ENCODE results near the gene FBXO38.

FBXO38 gene

DNA sequence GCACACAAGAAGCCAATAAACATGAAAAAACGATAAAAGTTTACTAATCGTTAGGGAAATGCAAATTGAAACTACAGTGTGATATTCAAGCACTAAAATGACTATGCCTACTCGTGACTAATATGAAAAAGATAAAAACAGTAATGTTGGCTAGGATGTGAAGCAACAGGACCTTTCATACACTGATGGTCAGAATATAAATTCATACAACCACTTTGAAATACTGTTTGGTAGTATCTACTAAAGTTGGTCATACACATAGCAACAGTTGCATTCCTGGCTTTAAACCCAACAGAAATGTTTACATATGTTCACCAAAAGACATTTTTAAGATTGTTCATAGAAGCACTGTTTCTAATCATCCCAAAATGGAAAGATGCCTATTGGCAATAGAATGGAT lies 24.3 kb downstream of the FBXO38 start:
- no peak overlapping the region for H3K4me3 ChIP-seq (replicated peaks in 1 of 2; ENCODE audit: low read depth in 2 of 2, low read length in 2 of 2)
- no peak for TF ChIP-seq CTCF (IDR thresholded peaks at IDR 0.05; ENCODE audit: low read depth, low read length)
- DNase-seq (ENCODE audit: low read depth in 2 of 2), result no peak

- no peak overlapping the region for H3K4me3 ChIP-seq (replicated peaks in 1 of 2; ENCODE audit: low read depth in 2 of 2, low read length in 2 of 2)
- DNase-seq (ENCODE audit: low read depth in 2 of 2), result no peak
- TF ChIP-seq CTCF (IDR thresholded peaks at IDR 0.05; ENCODE audit: low read depth, low read length), result no peak
Measured at GRCh38 chr5:148412124-148412523, 28.4 kb downstream of the FBXO38 start.

DNA sequence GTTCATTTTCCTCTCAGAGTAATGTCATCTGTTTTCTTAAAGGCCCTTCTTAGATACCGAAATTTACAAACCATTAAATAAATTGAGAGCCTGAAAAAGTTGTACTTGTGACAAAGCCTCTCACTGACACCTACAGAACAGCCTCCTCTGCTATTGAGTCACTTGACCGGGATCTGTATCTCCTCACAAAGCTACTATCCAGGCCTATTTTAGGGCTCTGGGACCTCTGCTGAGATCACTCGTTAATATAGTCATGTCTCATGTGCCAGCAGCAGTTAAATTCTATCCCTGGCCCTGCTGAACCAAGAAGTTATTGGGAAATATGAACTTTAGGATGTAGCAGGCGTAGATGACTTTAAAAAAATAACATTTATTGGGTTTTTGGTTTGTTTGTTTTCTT lies 31.1 kb downstream of the FBXO38 start:
- H3K4me3 ChIP-seq (replicated peaks in 1 of 2; ENCODE audit: low read depth in 2 of 2, low read length in 2 of 2), result no peak overlapping the region
- no peak for DNase-seq (ENCODE audit: low read depth in 2 of 2)
- no peak for TF ChIP-seq CTCF (IDR thresholded peaks at IDR 0.05; ENCODE audit: low read depth, low read length)

GRCh38 chr5:148416416-148416815 lies 32.7 kb downstream of the FBXO38 start:
- TF ChIP-seq CTCF (IDR thresholded peaks at IDR 0.05; ENCODE audit: low read depth, low read length), result no peak
- no peak for DNase-seq (ENCODE audit: low read depth in 2 of 2)

DNA sequence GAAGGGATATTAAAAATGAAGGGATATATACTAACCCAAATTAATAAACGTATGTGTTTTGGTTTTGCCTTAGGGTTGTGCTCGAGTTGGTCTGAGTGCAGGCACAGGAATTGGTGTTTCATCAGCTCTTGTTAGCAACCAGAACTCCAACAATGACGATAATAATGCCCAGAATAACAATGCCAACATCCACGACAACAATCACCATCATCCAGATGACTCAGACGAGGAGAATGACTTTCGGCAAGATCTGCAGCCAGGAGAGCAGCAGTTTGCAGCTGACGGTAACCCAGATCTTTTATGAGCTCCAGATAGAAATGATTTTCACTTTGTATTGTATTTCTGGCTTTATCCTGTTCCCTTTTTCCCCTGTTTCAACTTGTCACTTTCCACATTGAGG lies 33.2 kb downstream of the FBXO38 start:
- no peak for TF ChIP-seq CTCF (IDR thresholded peaks at IDR 0.05; ENCODE audit: low read depth, low read length)
- peak; percentile 67 to 94 for DNase-seq (ENCODE audit: low read depth in 2 of 2)
- H3K4me3 ChIP-seq (replicated peaks in 1 of 2; ENCODE audit: low read depth in 2 of 2, low read length in 2 of 2), result no peak overlapping the region

More at GRCh38 chr5:148416416-148416815, 32.7 kb downstream of the FBXO38 start:
- no peak overlapping the region for H3K4me3 ChIP-seq (replicated peaks in 1 of 2; ENCODE audit: low read depth in 2 of 2, low read length in 2 of 2)

- DNase-seq (ENCODE audit: low read depth in 2 of 2), result peak in 1 of 2 donors; percentile 12
- no peak for TF ChIP-seq CTCF (IDR thresholded peaks at IDR 0.05; ENCODE audit: low read depth, low read length)
- no peak overlapping the region for H3K4me3 ChIP-seq (replicated peaks in 1 of 2; ENCODE audit: low read depth in 2 of 2, low read length in 2 of 2)
Measured at GRCh38 chr5:148418511-148418910, 34.8 kb downstream of the FBXO38 start.

DNA sequence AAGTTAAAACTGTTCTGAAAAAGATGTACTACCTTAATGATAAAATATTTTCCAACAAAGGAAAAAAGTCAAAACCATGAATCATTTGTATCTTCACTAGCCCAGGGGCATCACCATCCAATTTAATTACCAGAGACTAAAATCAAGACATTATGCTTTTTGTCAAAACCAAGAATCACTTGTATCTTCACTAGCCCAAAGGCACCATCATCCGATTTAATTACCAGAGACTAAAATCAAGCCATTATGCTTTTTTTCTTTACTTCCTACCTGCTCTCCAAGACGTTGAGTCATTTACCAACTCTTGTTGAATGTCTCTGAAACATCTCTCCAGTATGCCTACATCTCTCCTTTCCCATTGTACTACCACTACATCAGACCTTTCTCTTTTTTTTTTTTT lies 37.9 kb downstream of the FBXO38 start:
- no peak for DNase-seq (ENCODE audit: low read depth in 2 of 2)
- TF ChIP-seq CTCF (IDR thresholded peaks at IDR 0.05; ENCODE audit: low read depth, low read length), result no peak
- no peak overlapping the region for H3K4me3 ChIP-seq (replicated peaks in 1 of 2; ENCODE audit: low read depth in 2 of 2, low read length in 2 of 2)

All from cardiac fibroblast (primary cell).